HepG2 (cell line): ENCODE measurements around the gene LINGO3. TPM values are rescaled to one million over a fixed set of nuclear protein-coding genes. Genes with fewer than 3 reads are reported as not detected.

ENCODE experiments used
- ATAC-seq: fragments of 200-7000 bp; cut with Tn5 transposase; 3 replicates; pipeline ENCODE4 v1.9.1; 2020; ENCODE audit warnings: mild to moderate bottlenecking, moderate library complexity
- BruUV-seq: library from RNA; stranded (reverse); fragments of 400-500 nt; replicated peaks from 2 replicates; lab custom pipeline; 2021; lab: Mats Ljungman, UMichigan
- CTCF ChIA-PET: fragments of 300-600 bp; formaldehyde crosslinking; extraction: SDS; loops from one replicate; lab custom pipeline; 2021; ENCODE audit warnings: low total read pairs, inconsistent platforms, low intra/inter-chr PET ratio; lab: Yijun Ruan, JAX
- POLR2A ChIA-PET: fragments of 350-600 bp; sonication (Branson Sonifier 250); formaldehyde crosslinking; loops from one replicate; lab custom pipeline; 2020; ENCODE audit warnings: antibody characterized with exemption, inconsistent platforms; lab: Yijun Ruan, JAX
- DNase-seq: peaks from one replicate; pipeline ENCODE4 v3.0.0-alpha.2; 2015; ENCODE audit warnings: low spot score
- FAIRE-seq: peaks from 3 replicates; lab custom pipeline; 2011; peaks lifted over from hg19 to GRCh38; lab: Jason Lieb, UNC
- H2AFZ ChIP-seq: one replicate; pipeline ENCODE4 v1.6.1; 2011; ENCODE audit warnings: low read length, inconsistent platforms
- H3K27ac ChIP-seq: fragments of 300-600 bp; 3 replicates; pipeline ENCODE4 v1.8.0; 2011; ENCODE audit warnings: mixed run types, mild to moderate bottlenecking, mixed read lengths, low read length, inconsistent platforms; ENCODE audit not compliant: insufficient read depth; ENCODE audit errors: extremely low read length
- H3K27me3 ChIP-seq, 2 experiments: fragments of 200-600 bp in 1 of 2; 2 replicates in 1 of 2; 3 replicates in 1 of 2; pipeline versions ENCODE4 v1.6.0 to v1.8.0; 2011; ENCODE audit warnings: low read length in 2 of 2, mild to moderate bottlenecking in 2 of 2, moderate library complexity in 2 of 2, inconsistent platforms in 1 of 2; ENCODE audit not compliant: insufficient read depth in 2 of 2, control insufficient read depth in 1 of 2
- H3K36me3 ChIP-seq, 2 experiments: fragments of 200-600 bp in 1 of 2; replicated peaks in 1 of 2; 2 replicates in 1 of 2; 3 replicates in 1 of 2; pipeline versions ENCODE4 v1.5.1 to v1.8.0; 2011; ENCODE audit warnings: low read length in 2 of 2, inconsistent platforms in 1 of 2; ENCODE audit not compliant: insufficient read depth in 2 of 2, control insufficient read depth in 1 of 2
- H3K4me1 ChIP-seq: 2 replicates; pipeline ENCODE4 v1.5.1; 2012; ENCODE audit warnings: low read length, inconsistent platforms; ENCODE audit not compliant: insufficient read depth
- H3K4me2 ChIP-seq: 2 replicates; pipeline ENCODE4 v1.6.0; 2011; ENCODE audit warnings: low read depth, low read length, inconsistent platforms
- H3K4me3 ChIP-seq, 3 experiments: fragments of 200-600 bp in 1 of 3; sonication (generic), shearing (Covaris generic) in 1 of 3; replicated peaks in 1 of 3; 2 replicates each; pipeline ENCODE4 v1.5.1; 2011 to 2016; ENCODE audit warnings: low read length in 3 of 3, inconsistent platforms in 2 of 3, low read depth in 2 of 3, mild to moderate bottlenecking in 2 of 3, control low read depth in 1 of 3, mixed read lengths in 1 of 3; ENCODE audit not compliant: insufficient read depth in 1 of 3
- H3K79me2 ChIP-seq: one replicate; pipeline ENCODE4 v1.6.1; 2011; ENCODE audit warnings: low read length, inconsistent platforms; ENCODE audit not compliant: insufficient read depth
- H3K9ac ChIP-seq: 2 replicates; pipeline ENCODE4 v1.6.0; 2011; ENCODE audit warnings: mild to moderate bottlenecking, low read depth, low read length, inconsistent platforms; ENCODE audit not compliant: insufficient read depth
- H3K9me3 ChIP-seq: 2 replicates; pipeline ENCODE4 v1.5.1; 2012; ENCODE audit warnings: mild to moderate bottlenecking, low read length
- H4K20me1 ChIP-seq: 2 replicates; pipeline ENCODE4 v1.6.0; 2011; ENCODE audit warnings: inconsistent platforms, mild to moderate bottlenecking, low read length, moderate library complexity; ENCODE audit not compliant: insufficient read depth
- ARNT ChIP-seq: fragments of 450-650 bp; IDR thresholded peaks from 2 replicates; pipeline ENCODE4 v1.6.1; 2017
- CEBPB ChIP-seq: IDR thresholded peaks from 2 replicates; pipeline ENCODE4 v1.6.1; 2011; ENCODE audit warnings: low read depth, low read length, improper control_type of control experiment, borderline replicate concordance
- KDM6A ChIP-seq: IDR thresholded peaks from 2 replicates; pipeline ENCODE4 v1.6.1; 2016; ENCODE audit warnings: low read depth
- KMT2A ChIP-seq: sonication (generic); formaldehyde crosslinking; IDR thresholded peaks from 2 replicates; pipeline ENCODE4 v1.4.0; 2020; ENCODE audit warnings: missing genetic modification reagents
- NR2F1 ChIP-seq, 2 experiments: fragments of 450-650 bp in 1 of 2; formaldehyde crosslinking in 1 of 2; IDR thresholded peaks; 2 replicates each; pipeline versions ENCODE4 v1.5.0 to v1.6.1; 2016 to 2020; ENCODE audit warnings: mild to moderate bottlenecking in 1 of 2, missing compliant biosample characterization in 1 of 2, missing genetic modification reagents in 1 of 2, moderate library complexity in 1 of 2
- PPARG ChIP-seq: conservative IDR thresholded peaks from 2 replicates; pipeline ENCODE4 v1.6.1; 2016; ENCODE audit warnings: missing biosample characterization, missing genetic modification reagents
- RXRA ChIP-seq: sonication (generic); formaldehyde crosslinking; IDR thresholded peaks from 2 replicates; pipeline ENCODE4 v1.5.1; 2020; ENCODE audit warnings: missing genetic modification reagents
- SMAD1 ChIP-seq: sonication (generic); formaldehyde crosslinking; IDR thresholded peaks from 2 replicates; pipeline ENCODE4 v1.4.0; 2020; ENCODE audit warnings: missing genetic modification reagents, low read depth, mild to moderate bottlenecking, borderline replicate concordance
- SMYD3 ChIP-seq: sonication (generic); formaldehyde crosslinking; IDR thresholded peaks from 2 replicates; pipeline ENCODE4 v1.8.1; 2023; ENCODE audit warnings: mild to moderate bottlenecking, missing genetic modification reagents
- SNAI1 ChIP-seq: sonication (generic); formaldehyde crosslinking; IDR thresholded peaks from 2 replicates; pipeline ENCODE4 v1.5.0; 2020; ENCODE audit warnings: mild to moderate bottlenecking, missing genetic modification reagents, borderline replicate concordance
- ZC3H13 ChIP-seq: sonication (generic); formaldehyde crosslinking; IDR thresholded peaks from 2 replicates; pipeline ENCODE4 v1.8.1; 2023; ENCODE audit warnings: mild to moderate bottlenecking, missing genetic modification reagents, moderate library complexity
- ZFP37 ChIP-seq: sonication (generic); formaldehyde crosslinking; IDR thresholded peaks from 2 replicates; pipeline ENCODE4 v1.4.0; 2020; ENCODE audit warnings: missing genetic modification reagents, borderline replicate concordance
- ZFY ChIP-seq: sonication (generic); formaldehyde crosslinking; IDR thresholded peaks from 2 replicates; pipeline ENCODE4 v1.4.0; 2020; ENCODE audit warnings: missing genetic modification reagents
- ZNF10 ChIP-seq: sonication (generic); formaldehyde crosslinking; IDR thresholded peaks from 2 replicates; pipeline ENCODE4 v1.4.0; 2020; ENCODE audit warnings: mild to moderate bottlenecking, low read depth, missing genetic modification reagents, borderline replicate concordance
- ZNF256 ChIP-seq: sonication (generic); formaldehyde crosslinking; conservative IDR thresholded peaks from 2 replicates; pipeline ENCODE4 v1.4.0; 2020; ENCODE audit warnings: missing genetic modification reagents
- ZNF331 ChIP-seq: sonication (generic); formaldehyde crosslinking; IDR thresholded peaks from 2 replicates; pipeline ENCODE4 v1.4.0; 2020; ENCODE audit warnings: missing genetic modification reagents
- ZNF614 ChIP-seq: IDR thresholded peaks from 2 replicates; pipeline ENCODE4 v1.6.1; 2018; ENCODE audit warnings: missing biosample characterization, missing genetic modification reagents, inconsistent platforms, borderline replicate concordance
- ZNF780A ChIP-seq: sonication (generic); formaldehyde crosslinking; IDR thresholded peaks from 2 replicates; pipeline ENCODE4 v1.8.0; 2022; ENCODE audit warnings: mild to moderate bottlenecking, missing genetic modification reagents, moderate library complexity
- ZNF816 ChIP-seq: sonication (generic); formaldehyde crosslinking; IDR thresholded peaks from 2 replicates; pipeline ENCODE4 v1.8.0; 2022; ENCODE audit warnings: missing genetic modification reagents, mild to moderate bottlenecking, borderline replicate concordance
- ZSCAN9 ChIP-seq: IDR thresholded peaks from 2 replicates; pipeline ENCODE4 v1.6.1; 2016; ENCODE audit warnings: borderline replicate concordance
- WGBS: methylation state at CpG from one replicate; pipeline ENCODE4 v1.1.6; 2017; ENCODE audit warnings: low lambda C conversion rate; 5-methylcytosine and 5-hydroxymethylcytosine counted together
- in situ Hi-C: cut with HindIII; loops from 2 replicates; pipeline ENCODE4 v1.10.0; 2017; ENCODE audit warnings: low pct_unique_long_range_greater_than_20kb; ENCODE audit not compliant: extremely low pct_ligation_motif_present
- intact Hi-C: fragments of 100-400 bp; cut with micrococcal nuclease; formaldehyde crosslinking; loops from one replicate; pipeline ENCODE4 v1.10.0; 2022; ENCODE audit not compliant: unreplicated experiment
- polyA plus RNA-seq, 8 experiments: library from polyadenylated mRNA; depleted of rRNA in 3 of 8; stranded (reverse) in 7 of 8; unstranded in 1 of 8; fragments of >200 nt; fragmentation: Illumina TruSeq in 4 of 8; extraction: Trizol in 4 of 8; gene quantifications; 2 replicates each; pipeline versions ENCODE4 v1.2.1 to v1.2.3, GENCODE V29; 2011 to 2016; ENCODE audit warnings: low read depth in 4 of 8, missing spikeins in 1 of 8, mixed read lengths in 1 of 8; ENCODE audit not compliant: insufficient read depth in 1 of 8
- total RNA-seq, 5 experiments: library from RNA; depleted of rRNA; stranded (reverse); fragments of >200 nt; fragmentation: Illumina TruSeq; extraction: Trizol; gene quantifications; 2 replicates each; pipeline ENCODE4 v1.2.3, GENCODE V29; 2016; ENCODE audit warnings: low read depth in 1 of 5
- TF ChIP-seq, protein P1 (sequence below): sonication (generic); formaldehyde crosslinking; IDR thresholded peaks from 2 replicates; pipeline ENCODE4 v1.4.0; 2020; ENCODE audit warnings: missing genetic modification reagents
- TF ChIP-seq, protein P2 (sequence below): sonication (generic); formaldehyde crosslinking; conservative IDR thresholded peaks from 2 replicates; pipeline ENCODE4 v1.8.0; 2022; ENCODE audit warnings: low read depth, missing genetic modification reagents
- TF ChIP-seq, protein P3 (sequence below): sonication (generic); formaldehyde crosslinking; IDR thresholded peaks from 2 replicates; pipeline ENCODE4 v1.8.0; 2023; ENCODE audit warnings: mild to moderate bottlenecking, missing genetic modification reagents

LINGO3 gene
- total and polyA plus RNA-seq, 2 of the 13 experiments (the other 11 are each of a cell fraction or from before 2014, with no cell fraction given) = not detected

DNA sequence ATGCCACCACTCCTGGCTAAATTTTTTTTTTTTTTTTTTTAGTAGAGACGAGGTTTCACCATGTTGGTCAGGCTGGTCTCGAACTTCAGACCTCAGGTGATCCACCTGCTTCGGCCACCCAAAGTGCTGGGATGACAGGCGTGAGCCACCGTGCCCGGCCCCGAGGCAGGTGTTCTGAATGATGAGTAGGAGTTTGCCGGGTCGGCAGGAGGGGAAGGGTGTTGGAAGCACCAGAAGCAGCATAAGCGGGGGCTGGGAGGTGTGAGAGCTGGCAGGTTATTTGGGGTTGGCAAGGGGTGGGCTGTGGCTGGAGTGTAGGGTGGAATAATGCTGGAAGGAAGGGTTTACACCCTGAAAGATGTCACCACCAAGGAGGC, 22.3 kb upstream of the LINGO3 start:
- POLR2A ChIA-PET = interaction anchor here (1.0 to 3.4 kb wide), 9 partner anchors 14 to 465 kb away, joined by 3 to 35 read pairs (median 4); partner anchors contain the start of genes LMNB2, PLEKHJ1 and TIMM13
- ATAC-seq (no peak), DNase-seq (no peak), FAIRE-seq (no peak)
- no TSS peak for BruUV-seq
- intact Hi-C loops = no loop called here
- H3K27me3 ChIP-seq = no peaks in the 10 kb centered on the region; a peak in 1 of 5 replicates
- peak overlapping the region; percentile 47 to 89 (median 56) for H3K4me3 ChIP-seq
- H3K36me3 ChIP-seq = peaks cover 3 to 12% of the 10 kb centered on the region in 2 experiments; a peak in 3 of 5 replicates
- H3K9me3 ChIP-seq = no peaks in the 10 kb centered on the region
- peaks cover 65% of the 10 kb centered on the region for H3K4me1 ChIP-seq
- no peak overlapping the region for H2AFZ ChIP-seq
- H3K27ac ChIP-seq = peak overlapping the region; percentile 53
- in situ Hi-C loops = no loop called here
- 0 out of 2 replicates have a peak, but pooled peaks cover 2% of the 10 kb centered on the region for H4K20me1 ChIP-seq
- no peak overlapping the region for H3K9ac ChIP-seq
- CTCF ChIA-PET = no interaction called here
- H3K4me2 ChIP-seq = peak overlapping the region; percentile 95
- 23% methylated on average over 10 of the region's 10 CpGs for WGBS
- H3K79me2 ChIP-seq = peaks cover 38% of the 10 kb centered on the region
- TF ChIP-seq, protein P1, sequence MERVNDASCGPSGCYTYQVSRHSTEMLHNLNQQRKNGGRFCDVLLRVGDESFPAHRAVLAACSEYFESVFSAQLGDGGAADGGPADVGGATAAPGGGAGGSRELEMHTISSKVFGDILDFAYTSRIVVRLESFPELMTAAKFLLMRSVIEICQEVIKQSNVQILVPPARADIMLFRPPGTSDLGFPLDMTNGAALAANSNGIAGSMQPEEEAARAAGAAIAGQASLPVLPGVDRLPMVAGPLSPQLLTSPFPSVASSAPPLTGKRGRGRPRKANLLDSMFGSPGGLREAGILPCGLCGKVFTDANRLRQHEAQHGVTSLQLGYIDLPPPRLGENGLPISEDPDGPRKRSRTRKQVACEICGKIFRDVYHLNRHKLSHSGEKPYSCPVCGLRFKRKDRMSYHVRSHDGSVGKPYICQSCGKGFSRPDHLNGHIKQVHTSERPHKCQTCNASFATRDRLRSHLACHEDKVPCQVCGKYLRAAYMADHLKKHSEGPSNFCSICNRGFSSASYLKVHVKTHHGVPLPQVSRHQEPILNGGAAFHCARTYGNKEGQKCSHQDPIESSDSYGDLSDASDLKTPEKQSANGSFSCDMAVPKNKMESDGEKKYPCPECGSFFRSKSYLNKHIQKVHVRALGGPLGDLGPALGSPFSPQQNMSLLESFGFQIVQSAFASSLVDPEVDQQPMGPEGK (CRISPR knock-in tag) = no peak
- TF ChIP-seq NR2F1 (CRISPR knock-in tag; IDR thresholded peaks at IDR 0.05) (no peak), ZFY (CRISPR knock-in tag) (no peak), ZSCAN9 (CRISPR knock-in tag) (peak; percentile 32; the same call in 1 of the 2 replicates), SNAI1 (CRISPR knock-in tag) (no peak), CEBPB (no peak), ZC3H13 (CRISPR knock-in tag) (peak; percentile 64), ARNT (no peak), ZNF614 (no peak), ZNF331 (no peak), ZNF256 (CRISPR knock-in tag) (no peak), SMAD1 (no peak), KDM6A (CRISPR knock-in tag) (no peak), ZNF780A (CRISPR knock-in tag) (0 out of 2 replicates have a peak, but pooled peaks have one; percentile 20), RXRA (CRISPR knock-in tag) (no peak), ZNF10 (CRISPR knock-in tag) (no peak), KMT2A (CRISPR knock-in tag) (no peak), PPARG (CRISPR knock-in tag) (no peak), ZNF816 (CRISPR knock-in tag) (no peak), ZFP37 (CRISPR knock-in tag) (no peak), SMYD3 (CRISPR knock-in tag) (no peak)
- TF ChIP-seq, protein P2, sequence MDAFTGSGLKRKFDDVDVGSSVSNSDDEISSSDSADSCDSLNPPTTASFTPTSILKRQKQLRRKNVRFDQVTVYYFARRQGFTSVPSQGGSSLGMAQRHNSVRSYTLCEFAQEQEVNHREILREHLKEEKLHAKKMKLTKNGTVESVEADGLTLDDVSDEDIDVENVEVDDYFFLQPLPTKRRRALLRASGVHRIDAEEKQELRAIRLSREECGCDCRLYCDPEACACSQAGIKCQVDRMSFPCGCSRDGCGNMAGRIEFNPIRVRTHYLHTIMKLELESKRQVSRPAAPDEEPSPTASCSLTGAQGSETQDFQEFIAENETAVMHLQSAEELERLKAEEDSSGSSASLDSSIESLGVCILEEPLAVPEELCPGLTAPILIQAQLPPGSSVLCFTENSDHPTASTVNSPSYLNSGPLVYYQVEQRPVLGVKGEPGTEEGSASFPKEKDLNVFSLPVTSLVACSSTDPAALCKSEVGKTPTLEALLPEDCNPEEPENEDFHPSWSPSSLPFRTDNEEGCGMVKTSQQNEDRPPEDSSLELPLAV (CRISPR knock-in tag) = no peak
- TF ChIP-seq, protein P3, sequence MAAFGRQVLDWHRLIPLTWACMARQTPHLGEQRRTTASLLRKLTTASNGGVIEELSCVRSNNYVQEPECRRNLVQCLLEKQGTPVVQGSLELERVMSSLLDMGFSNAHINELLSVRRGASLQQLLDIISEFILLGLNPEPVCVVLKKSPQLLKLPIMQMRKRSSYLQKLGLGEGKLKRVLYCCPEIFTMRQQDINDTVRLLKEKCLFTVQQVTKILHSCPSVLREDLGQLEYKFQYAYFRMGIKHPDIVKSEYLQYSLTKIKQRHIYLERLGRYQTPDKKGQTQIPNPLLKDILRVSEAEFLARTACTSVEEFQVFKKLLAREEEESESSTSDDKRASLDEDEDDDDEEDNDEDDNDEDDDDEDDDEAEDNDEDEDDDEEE = 0 out of 2 replicates have a peak, but pooled peaks have one; percentile 13
